Skin of body (tissue), 2 donors: ENCODE results near the gene MARCHF10. TPM values are rescaled to one million over a fixed set of nuclear protein-coding genes. Genes with fewer than 3 reads are reported as not detected.
"Not testable (repeated sequence)": the region's sequence is repeated elsewhere in the genome, so short reads cannot be mapped to it uniquely, and the experiment has no call there.

Experiments used
- DNase-seq: peaks from one replicate; lab custom pipeline; 2025; lab: John Stamatoyannopoulos, UW
- total RNA-seq: library from RNA; depleted of rRNA; stranded (reverse); fragments of >200 nt; gene quantifications from one replicate; pipeline ENCODE4 v1.2.3, GENCODE V29; 2014

The MARCHF10 gene
- total RNA-seq, 1 donor from 2014 or later, result not detected

DNA sequence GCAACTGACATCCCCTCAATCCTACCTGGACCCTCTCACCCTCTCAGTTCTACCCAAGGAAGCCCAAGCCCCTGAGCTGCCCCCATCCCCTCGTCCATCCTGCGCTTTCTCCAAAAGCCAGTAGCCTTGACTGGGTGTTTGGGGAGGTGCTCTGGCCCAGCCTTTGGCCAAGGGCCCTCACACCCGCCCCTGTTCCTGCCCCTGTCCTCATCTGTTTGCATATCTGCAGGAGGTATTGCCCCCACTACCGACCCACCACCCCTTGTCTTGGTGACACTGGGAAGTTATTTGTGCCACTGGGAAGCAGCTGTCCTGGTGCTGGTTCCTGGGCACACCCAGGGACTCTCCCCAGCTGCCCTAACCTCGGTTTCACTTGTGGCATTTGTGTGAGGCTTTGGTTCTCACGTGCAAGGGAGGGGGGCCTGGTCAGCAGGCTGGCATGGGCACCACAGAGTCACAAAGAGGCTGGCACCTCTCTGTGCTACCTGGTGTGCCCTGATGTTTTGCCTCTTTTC, 105.3 kb downstream of the MARCHF10 start:
- no peak for DNase-seq

- DNase-seq, result no peak
Observed at GRCh38 chr17:62701706-62702085, 106.4 kb downstream of the MARCHF10 start.

GRCh38 chr17:62700964-62701705, 107.0 kb downstream of the MARCHF10 start:
- DNase-seq, result no peak

- not testable (repeated sequence) for DNase-seq
Observed at GRCh38 chr17:62698459-62698858, 109.7 kb downstream of the MARCHF10 start.

DNA sequence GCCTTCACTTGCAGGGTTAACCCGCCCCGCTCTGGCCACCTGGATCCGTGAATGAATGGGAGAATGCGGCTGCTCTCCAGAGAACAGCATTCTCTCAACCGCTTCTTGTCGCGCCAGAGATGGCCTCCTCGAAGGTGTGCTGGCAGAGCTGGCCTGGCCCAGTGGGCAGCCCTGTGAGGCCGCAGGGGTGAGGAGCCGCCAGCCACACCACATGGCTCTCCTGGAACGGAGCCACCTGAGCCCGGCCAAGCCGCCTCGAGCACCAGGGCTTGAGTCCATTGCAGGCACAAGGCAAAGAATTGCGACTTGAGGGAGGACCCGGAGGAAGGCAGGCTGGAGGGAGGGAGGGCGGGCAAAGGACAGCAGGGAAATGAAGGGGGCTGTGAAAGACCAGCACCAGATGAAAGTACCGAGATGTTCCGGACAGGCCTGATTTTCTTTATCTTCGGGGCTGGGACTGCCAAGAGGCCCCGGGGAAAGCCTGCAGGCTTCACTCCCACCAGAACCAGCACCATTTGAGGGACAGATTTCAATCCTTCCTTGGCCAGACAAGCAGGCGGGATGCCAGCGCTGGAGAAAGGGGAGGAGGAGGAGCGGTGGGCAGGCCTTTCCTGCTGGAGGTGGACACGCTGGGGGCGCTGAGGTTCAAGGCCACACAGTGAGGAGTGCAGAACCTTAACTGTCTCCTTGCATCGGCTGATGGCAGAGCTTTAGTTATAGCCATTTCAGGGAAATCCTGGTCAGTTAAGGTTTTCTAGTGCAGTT, 111.2 kb downstream of the MARCHF10 start:
- no peak for DNase-seq

- DNase-seq, result no peak
Observed at GRCh38 chr17:62696256-62696655, 111.9 kb downstream of the MARCHF10 start.

- not testable (repeated sequence) for DNase-seq
Observed at GRCh38 chr17:62695093-62695738, 112.9 kb downstream of the MARCHF10 start.

DNA sequence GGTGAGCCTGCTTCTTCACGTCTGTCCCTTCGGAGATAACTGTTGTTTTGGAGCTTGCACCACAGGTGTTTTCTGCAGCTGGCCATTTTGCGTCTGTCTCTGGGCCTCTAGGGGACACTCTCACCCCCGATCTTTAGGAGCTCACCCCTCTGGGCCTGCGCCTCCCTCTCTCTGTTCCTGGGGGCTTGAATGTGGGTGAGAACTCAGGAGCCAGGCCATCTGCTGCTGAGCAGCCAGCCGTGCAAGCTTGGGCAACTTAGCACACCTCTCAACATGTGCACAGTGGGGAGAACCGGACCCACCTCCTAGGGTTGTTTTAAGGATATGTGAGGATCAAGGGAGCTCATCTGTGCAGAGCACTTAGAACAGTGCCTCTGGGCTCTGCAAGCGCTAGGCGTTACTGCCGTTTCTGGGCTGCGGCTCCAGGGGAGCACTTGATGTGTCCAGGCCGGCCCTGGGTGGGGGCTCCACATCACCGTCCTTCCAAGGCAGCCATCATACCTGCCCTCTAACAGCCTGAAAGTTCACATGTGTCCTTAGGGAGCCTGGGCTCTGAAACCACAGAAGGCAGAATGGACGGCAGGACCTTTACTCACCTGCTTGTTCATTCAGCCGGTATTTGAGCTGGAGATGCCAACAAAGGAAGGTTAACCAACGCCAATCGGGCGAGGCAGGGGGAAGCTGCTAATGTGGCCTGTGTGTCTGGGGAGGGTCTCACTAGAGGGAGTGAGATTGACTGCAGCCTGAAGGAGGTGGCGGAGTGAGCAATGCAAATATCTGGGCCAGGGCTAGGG, 114.3 kb downstream of the MARCHF10 start:
- no peak for DNase-seq

DNA sequence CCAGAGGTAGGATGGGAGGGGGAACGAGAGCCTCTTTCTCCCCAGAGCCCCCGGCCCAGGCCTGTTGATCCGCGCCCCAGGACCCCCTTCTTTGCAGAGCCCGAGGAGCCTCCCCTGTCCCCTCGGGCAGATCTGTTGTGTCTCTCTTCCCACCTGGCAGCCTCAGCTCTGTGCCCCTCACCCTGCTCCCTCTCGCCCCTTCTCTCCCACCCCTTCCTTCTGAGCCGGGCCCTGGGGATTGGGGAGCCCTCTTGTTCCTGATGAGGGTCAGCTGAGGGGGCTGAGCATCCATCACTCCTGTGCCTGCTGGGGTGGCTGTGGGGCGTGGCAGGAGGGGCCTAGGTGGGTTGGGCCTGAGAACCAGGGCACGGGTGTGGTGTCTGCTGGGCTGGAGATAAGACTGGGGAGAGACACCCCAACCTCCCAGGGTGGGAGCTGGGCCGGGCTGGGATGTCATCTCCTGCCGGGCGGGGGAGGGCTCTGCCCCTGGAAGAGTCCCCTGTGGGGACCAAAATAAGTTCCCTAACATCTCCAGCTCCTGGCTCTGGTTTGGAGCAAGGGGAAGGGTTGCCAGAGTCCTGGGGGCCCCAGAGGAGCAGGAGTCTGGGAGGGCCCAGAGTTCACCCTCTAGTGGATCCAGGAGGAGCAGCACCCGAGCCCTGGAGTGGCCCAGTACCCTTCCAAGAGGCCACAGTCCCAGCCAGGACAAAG, 115.2 kb downstream of the MARCHF10 start:
- no peak for DNase-seq

GRCh38 chr17:62692159-62692651, 115.9 kb downstream of the MARCHF10 start:
- no peak for DNase-seq

GRCh38 chr17:62691589-62691915, 116.6 kb downstream of the MARCHF10 start:
- not testable (repeated sequence) for DNase-seq

GRCh38 chr17:62690168-62690897, 117.8 kb downstream of the MARCHF10 start:
- DNase-seq, result no peak

GRCh38 chr17:62689441-62690167, 118.5 kb downstream of the MARCHF10 start:
- DNase-seq, result no peak

GRCh38 chr17:62688398-62689160, 119.5 kb downstream of the MARCHF10 start:
- DNase-seq, result no peak

DNA sequence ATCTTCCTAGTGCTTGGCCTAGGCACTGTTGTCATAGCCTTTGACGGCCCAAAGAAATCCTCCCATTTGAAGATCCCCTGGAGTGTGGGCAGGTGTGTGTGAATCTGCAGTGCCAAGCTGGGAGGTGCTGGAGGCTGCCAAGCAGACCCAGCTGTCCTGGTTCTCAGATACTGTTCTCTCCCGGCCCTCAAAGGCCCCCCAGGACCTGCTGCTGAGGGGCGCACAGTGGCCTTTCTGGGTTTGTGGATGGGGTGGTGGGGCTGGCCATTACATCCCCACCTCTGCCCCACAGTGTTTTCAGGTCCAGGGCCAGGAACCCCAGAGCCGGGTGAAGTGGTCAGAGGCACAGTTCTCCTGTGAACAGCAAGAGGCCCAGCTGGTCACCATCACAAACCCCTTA, 120.1 kb downstream of the MARCHF10 start:
- DNase-seq, result no peak

- DNase-seq, result no peak
Observed at GRCh38 chr17:62684179-62684578, 123.9 kb downstream of the MARCHF10 start.

DNA sequence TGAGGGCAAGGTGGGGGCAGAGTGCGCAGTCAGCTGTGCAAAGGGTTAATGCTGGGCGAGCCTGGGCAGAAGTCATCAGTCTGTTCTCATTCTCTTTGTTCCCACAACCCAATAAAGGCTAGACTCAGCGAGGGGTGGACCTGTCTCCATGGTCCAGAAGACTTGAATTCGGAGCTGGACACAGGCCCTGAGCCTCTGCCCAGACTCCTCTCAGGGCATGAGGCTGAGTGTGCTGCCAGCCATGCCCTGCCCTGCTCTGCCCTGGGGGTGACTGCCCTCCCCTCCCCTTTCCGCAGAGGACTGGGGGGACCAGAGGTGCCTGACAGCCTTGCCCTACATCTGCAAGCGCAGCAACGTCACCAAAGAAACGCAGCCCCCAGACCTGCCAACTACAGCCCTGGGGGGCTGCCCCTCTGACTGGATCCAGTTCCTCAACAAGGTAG, 126.2 kb downstream of the MARCHF10 start:
- no peak for DNase-seq
